CD4-positive, alpha-beta memory T cell (primary cell): ENCODE data around the gene STEAP1B. TPM values are rescaled to one million over a fixed set of nuclear protein-coding genes. Genes with fewer than 3 reads are reported as not detected.

Experiments used
- CTCF ChIA-PET: fragments of 350-600 bp; sonication (Branson Sonifier 250); formaldehyde crosslinking; loops from one replicate; lab custom pipeline; 2021; ENCODE audit warnings: inconsistent platforms; ENCODE audit not compliant: partially characterized antibody; lab: Charles Lee
- POLR2A ChIA-PET: fragments of 350-600 bp; sonication (Branson Sonifier 250); formaldehyde crosslinking; loops from one replicate; lab custom pipeline; 2021; ENCODE audit not compliant: partially characterized antibody; lab: Charles Lee
- DNase-seq, 5 donors: peaks; one replicate each; pipeline versions ENCODE4 v3.0.0 to v3.0.0-alpha.2; 2020 to 2022; ENCODE audit warnings: mixed read lengths in 1 of 5
- H3K27ac ChIP-seq: one replicate; pipeline ENCODE4 v1.7.0; 2013; ENCODE audit warnings: low read depth, low read length
- H3K27me3 ChIP-seq: 2 replicates; pipeline ENCODE4 v1.7.0; 2013; ENCODE audit warnings: mild to moderate bottlenecking, low read length, moderate library complexity; ENCODE audit not compliant: insufficient read depth
- H3K36me3 ChIP-seq: 2 replicates; pipeline ENCODE4 v1.7.0; 2013; ENCODE audit warnings: mild to moderate bottlenecking, low read length, moderate library complexity; ENCODE audit not compliant: insufficient read depth
- H3K4me1 ChIP-seq: 2 replicates; pipeline ENCODE4 v1.7.0; 2013; ENCODE audit warnings: mild to moderate bottlenecking, low read length, moderate library complexity; ENCODE audit not compliant: insufficient read depth
- H3K4me3 ChIP-seq, 2 donors: one replicate each; pipeline ENCODE4 v1.7.0; 2013; ENCODE audit warnings: low read length in 2 of 2, mild to moderate bottlenecking in 1 of 2
- H3K9me3 ChIP-seq, 2 donors: one replicate each; pipeline ENCODE4 v1.7.0; 2013; ENCODE audit warnings: low read length in 2 of 2, control low read depth in 1 of 2; ENCODE audit not compliant: control insufficient read depth in 1 of 2
- H3K27ac Mint-ChIP-seq, 7 donors: one replicate each; pipeline ENCODE4 v1.8.0; 2020 to 2021; ENCODE audit warnings: mixed read lengths in 7 of 7, mild to moderate bottlenecking in 6 of 7, inconsistent platforms in 3 of 7, moderate library complexity in 3 of 7
- H3K27me3 Mint-ChIP-seq, 2 donors: one replicate each; pipeline ENCODE4 v1.8.0; 2020 to 2021; ENCODE audit warnings: mixed read lengths in 2 of 2
- H3K36me3 Mint-ChIP-seq, 2 donors: one replicate each; pipeline ENCODE4 v1.8.0; 2020 to 2021; ENCODE audit warnings: mixed read lengths in 2 of 2, inconsistent platforms in 1 of 2, mild to moderate bottlenecking in 1 of 2
- H3K4me1 Mint-ChIP-seq, 4 donors: one replicate each; pipeline ENCODE4 v1.8.0; 2020 to 2021; ENCODE audit warnings: mixed read lengths in 4 of 4, mild to moderate bottlenecking in 1 of 4
- H3K4me3 Mint-ChIP-seq, 8 donors: one replicate each; pipeline ENCODE4 v1.8.0; 2020 to 2021; ENCODE audit warnings: mixed read lengths in 8 of 8, mild to moderate bottlenecking in 7 of 8, moderate library complexity in 6 of 8, inconsistent platforms in 3 of 8
- H3K9me3 Mint-ChIP-seq, 8 donors: one replicate each; pipeline ENCODE4 v1.8.0; 2020 to 2021; ENCODE audit warnings: mixed read lengths in 8 of 8, mild to moderate bottlenecking in 5 of 8, inconsistent platforms in 3 of 8, moderate library complexity in 1 of 8
- intact Hi-C: fragments of 100-400 bp; cut with micrococcal nuclease; formaldehyde crosslinking; loops from one replicate; pipeline ENCODE4 v1.15.1; 2023
- polyA plus RNA-seq, 2 donors: library from polyadenylated mRNA; unstranded; fragments of 300-500 nt; fragmentation: Illumina TruSeq; gene quantifications; one replicate each; pipeline ENCODE4 v1.2.3, GENCODE V29; 2021
- total RNA-seq, 2 experiments: library from RNA; stranded (reverse); gene quantifications; one replicate each; pipeline ENCODE4 v1.2.3, GENCODE V29; 2021

The STEAP1B gene
- total and polyA plus RNA-seq, 4 experiments from 2014 or later: not detected

DNA sequence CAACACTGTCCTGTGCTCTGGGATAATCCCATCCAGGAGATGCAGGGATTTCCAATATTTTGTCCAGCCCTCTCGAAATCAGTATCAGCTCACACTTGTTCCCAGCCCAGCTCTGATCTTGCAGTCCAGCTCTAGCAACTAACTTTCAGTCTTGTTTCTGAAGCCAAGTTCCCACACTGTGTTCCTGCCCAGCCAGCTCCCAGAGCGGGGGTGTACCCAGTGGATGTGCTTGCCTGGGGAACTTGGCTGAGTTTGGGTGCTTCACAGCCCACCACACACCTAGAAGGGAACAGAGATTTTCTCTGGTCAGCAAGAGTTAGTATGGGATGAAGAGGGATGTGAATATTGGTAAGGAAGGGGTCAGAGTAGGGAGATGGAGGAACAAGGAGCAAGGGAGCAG, 85.6 kb downstream of the STEAP1B start:
- Histone ChIP-seq H3K27ac (no peak overlapping the region), H3K4me3 (no peak overlapping the region), H3K9me3 (no peaks in the 10 kb centered on the region), H3K27me3 (no peaks in the 10 kb centered on the region), H3K36me3 (no peaks in the 10 kb centered on the region), H3K4me1 (no peaks in the 10 kb centered on the region)
- Mint-ChIP-seq H3K27me3 (peaks cover 6 to 13% of the 10 kb centered on the region in 2 donors), H3K27ac (no peak overlapping the region), H3K36me3 (no peaks in the 10 kb centered on the region), H3K9me3 (peaks cover 0 to 1% (median 0%) of the 10 kb centered on the region in 8 donors), H3K4me3 (no peak overlapping the region), H3K4me1 (no peaks in the 10 kb centered on the region)
- DNase-seq: no peak
- CTCF ChIA-PET: no interaction called here
- intact Hi-C loops: no loop called here
- POLR2A ChIA-PET: no interaction called here

DNA sequence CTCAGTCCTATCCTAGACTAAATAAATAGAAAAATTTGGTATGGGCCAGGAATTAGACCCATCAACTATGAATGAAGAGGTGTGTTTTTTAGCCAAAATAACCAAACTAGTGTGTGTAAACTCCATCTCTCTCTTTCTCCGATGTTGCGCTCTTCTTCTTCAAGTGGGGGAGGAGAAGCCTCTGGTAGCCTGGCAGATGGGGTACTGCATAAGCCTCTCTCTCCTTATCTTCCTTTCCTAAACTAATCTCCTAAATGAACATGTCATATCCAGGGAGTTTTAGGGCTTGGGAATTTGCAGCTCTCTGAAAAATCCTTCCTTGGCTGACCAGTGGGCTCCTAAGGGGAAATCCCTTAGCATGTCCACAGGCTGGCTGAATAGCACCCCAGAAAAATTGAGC, 86.8 kb downstream of the STEAP1B start:
- Mint-ChIP-seq H3K4me3 (no peak overlapping the region), H3K27ac (no peak overlapping the region), H3K4me1 (no peaks in the 10 kb centered on the region), H3K36me3 (no peaks in the 10 kb centered on the region), H3K27me3 (peaks cover 4 to 10% of the 10 kb centered on the region in 2 donors), H3K9me3 (peaks cover 0 to 2% (median 0%) of the 10 kb centered on the region in 8 donors)
- Histone ChIP-seq H3K4me3 (no peak overlapping the region), H3K36me3 (no peaks in the 10 kb centered on the region), H3K4me1 (no peaks in the 10 kb centered on the region), H3K27me3 (no peaks in the 10 kb centered on the region), H3K27ac (no peak overlapping the region), H3K9me3 (no peaks in the 10 kb centered on the region)
- CTCF ChIA-PET: no interaction called here
- intact Hi-C loops: no loop called here
- no peak for DNase-seq
- POLR2A ChIA-PET: no interaction called here

DNA sequence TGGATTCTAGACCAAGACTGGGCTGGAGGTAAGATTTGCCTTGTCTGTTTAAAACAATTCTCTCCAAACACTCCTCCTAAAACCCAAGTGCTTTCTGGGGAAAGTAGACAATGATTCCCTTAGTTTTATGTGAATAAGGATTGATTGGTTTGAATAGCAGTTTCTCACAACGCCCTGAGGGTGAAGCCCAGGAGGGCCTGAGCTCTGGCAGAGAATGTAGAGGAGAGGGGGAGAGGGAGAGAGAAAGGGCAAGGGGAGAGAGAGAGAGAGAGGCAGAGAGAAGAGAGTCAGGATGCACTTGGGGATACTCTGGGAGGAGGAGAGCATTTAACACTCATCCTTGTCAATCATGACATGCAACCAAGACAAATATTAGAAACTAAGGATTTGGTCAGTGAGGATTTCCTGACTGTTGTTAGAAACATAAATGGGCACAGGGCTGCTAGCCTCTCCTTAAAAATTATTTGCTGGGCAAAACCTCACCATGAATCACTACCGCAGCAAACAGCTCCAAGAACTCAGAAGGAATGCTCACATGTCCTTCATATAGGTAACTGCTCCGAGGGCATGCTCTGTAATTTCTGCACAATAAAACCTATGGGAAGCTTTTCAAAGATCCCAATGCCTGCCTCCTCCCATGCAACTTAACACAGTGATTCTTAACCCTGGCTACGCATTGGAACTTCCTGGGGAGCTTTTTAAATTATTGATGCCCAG, 87.9 kb downstream of the STEAP1B start:
- H3K27me3 ChIP-seq: no peaks in the 10 kb centered on the region
- H3K27ac Mint-ChIP-seq: no peak overlapping the region
- H3K4me3 ChIP-seq: no peak overlapping the region
- no peaks in the 10 kb centered on the region for H3K36me3 ChIP-seq
- ChIA-PET POLR2A (no interaction called here), CTCF (no interaction called here)
- intact Hi-C loops: no loop called here
- no peaks in the 10 kb centered on the region for H3K4me1 ChIP-seq
- no peaks in the 10 kb centered on the region for H3K36me3 Mint-ChIP-seq
- H3K27ac ChIP-seq: no peak overlapping the region
- peaks cover 0 to 6% (median 0%) of the 10 kb centered on the region in 8 donors for H3K9me3 Mint-ChIP-seq
- H3K27me3 Mint-ChIP-seq: peaks cover 2 to 8% of the 10 kb centered on the region in 2 donors
- H3K4me1 Mint-ChIP-seq: no peaks in the 10 kb centered on the region
- no peak overlapping the region for H3K4me3 Mint-ChIP-seq
- DNase-seq: no peak
- no peaks in the 10 kb centered on the region for H3K9me3 ChIP-seq

DNA sequence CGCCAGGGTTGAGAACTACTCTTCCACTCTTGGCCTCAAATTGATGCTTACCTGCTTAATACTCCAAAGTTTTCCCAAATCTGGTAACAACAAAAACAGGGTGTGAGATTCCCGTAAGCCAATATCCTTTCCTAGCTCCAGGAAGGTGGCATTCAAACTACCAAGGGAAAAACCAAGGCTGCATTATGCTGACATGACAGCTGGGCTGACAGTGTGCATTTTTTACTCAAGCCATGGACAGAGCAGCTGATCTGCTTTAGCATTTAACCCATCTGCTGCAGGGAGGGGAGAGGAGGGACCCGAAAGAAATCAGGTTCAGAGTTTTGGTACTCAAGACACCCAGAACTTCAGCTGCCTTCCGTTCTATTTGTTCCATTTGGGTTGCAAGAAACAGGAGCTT, 93.3 kb downstream of the STEAP1B start:
- no peak for DNase-seq
- peaks cover 0 to 2% of the 10 kb centered on the region in 2 donors for H3K27me3 Mint-ChIP-seq
- Histone ChIP-seq H3K4me1 (peaks cover 12% of the 10 kb centered on the region), H3K36me3 (no peaks in the 10 kb centered on the region), H3K27me3 (no peaks in the 10 kb centered on the region), H3K9me3 (no peaks in the 10 kb centered on the region), H3K27ac (no peak overlapping the region), H3K4me3 (no peak overlapping the region)
- no peaks in the 10 kb centered on the region for H3K36me3 Mint-ChIP-seq
- no peak overlapping the region for H3K4me3 Mint-ChIP-seq
- H3K27ac Mint-ChIP-seq: no peak overlapping the region
- H3K4me1 Mint-ChIP-seq: peaks cover 6 to 20% (median 13%) of the 10 kb centered on the region in 4 donors
- ChIA-PET CTCF (no interaction called here), POLR2A (no interaction called here)
- intact Hi-C loops: no loop called here
- H3K9me3 Mint-ChIP-seq: peaks cover 0 to 8% (median 0%) of the 10 kb centered on the region in 8 donors

DNA sequence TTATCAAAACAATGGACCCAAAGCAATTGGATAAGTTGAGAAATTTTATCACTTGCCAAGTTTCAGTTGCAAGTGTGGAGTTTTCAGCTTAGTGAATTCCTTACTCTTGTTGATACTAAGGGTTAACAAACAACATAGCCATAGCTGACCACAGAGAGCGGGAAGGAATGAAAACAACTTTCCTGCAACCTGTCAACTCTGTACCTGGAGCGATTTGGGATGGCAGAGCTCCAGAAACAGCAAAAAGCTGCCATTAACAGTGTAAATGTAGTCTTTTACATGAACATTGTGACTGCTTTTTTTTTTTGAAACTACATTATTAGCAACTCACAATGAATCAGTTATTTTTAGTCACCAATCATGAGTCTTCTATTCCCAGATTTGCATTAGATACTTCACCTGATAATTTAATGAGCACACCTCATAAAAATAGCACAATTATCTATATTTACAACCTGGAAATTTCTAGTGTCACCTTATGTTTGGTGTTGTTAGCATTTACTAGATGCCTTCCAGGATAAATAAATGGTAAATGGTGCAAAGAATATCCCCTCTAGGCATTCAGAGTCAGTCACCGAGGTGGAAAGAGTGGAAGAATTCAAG, 95.5 kb downstream of the STEAP1B start:
- Mint-ChIP-seq H3K27ac (peak overlapping the region in 1 of 7 donors; percentile 37), H3K4me1 (peaks cover 7 to 23% (median 15%) of the 10 kb centered on the region in 4 donors)

DNA sequence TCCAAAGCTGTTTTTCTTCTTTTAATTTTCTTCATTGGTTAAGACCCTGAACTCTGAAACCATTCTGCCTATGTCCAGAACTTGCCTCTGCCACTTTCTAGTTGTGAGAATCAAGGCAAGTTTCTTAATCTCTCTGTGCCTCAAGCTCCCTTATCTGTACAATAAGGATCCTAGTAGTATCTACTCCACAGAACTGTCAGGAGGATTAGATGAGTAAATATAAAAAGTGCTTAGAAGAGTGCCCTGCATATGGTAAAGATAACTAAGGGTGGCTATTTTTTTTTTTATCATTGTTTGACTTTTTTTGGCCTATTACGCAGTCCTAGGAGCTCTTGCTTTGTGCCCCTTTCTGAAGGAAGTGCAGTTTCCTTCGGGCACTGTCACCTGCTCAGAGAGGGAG, 96.6 kb downstream of the STEAP1B start:
- Mint-ChIP-seq H3K4me3 (no peak overlapping the region), H3K36me3 (no peaks in the 10 kb centered on the region), H3K4me1 (peaks cover 7 to 23% (median 15%) of the 10 kb centered on the region in 4 donors), H3K27ac (peak overlapping the region in 1 of 7 donors; percentile 36), H3K9me3 (peaks cover 0 to 8% (median 0%) of the 10 kb centered on the region in 8 donors), H3K27me3 (no peaks in the 10 kb centered on the region)
- Histone ChIP-seq H3K4me1 (peaks cover 12% of the 10 kb centered on the region), H3K27ac (no peak overlapping the region), H3K9me3 (no peaks in the 10 kb centered on the region), H3K4me3 (no peak overlapping the region), H3K36me3 (no peaks in the 10 kb centered on the region), H3K27me3 (no peaks in the 10 kb centered on the region)
- intact Hi-C loops: no loop called here
- POLR2A ChIA-PET: no interaction called here
- CTCF ChIA-PET: no interaction called here
- no peak for DNase-seq

More for the DNA sequence above, 95.5 kb downstream of the STEAP1B start:
- Mint-ChIP-seq H3K36me3 (no peaks in the 10 kb centered on the region), H3K9me3 (peaks cover 0 to 8% (median 0%) of the 10 kb centered on the region in 8 donors), H3K4me3 (no peak overlapping the region), H3K27me3 (no peaks in the 10 kb centered on the region)
- ChIA-PET CTCF (interaction anchor here (0.5 to 1.7 kb wide), 2 partner anchors 15 to 36 kb away, joined by 3 read pairs; no protein-coding TSS in a partner anchor), POLR2A (no interaction called here)
- intact Hi-C loops: no loop called here
- Histone ChIP-seq H3K36me3 (no peaks in the 10 kb centered on the region), H3K4me3 (no peak overlapping the region), H3K27me3 (no peaks in the 10 kb centered on the region), H3K27ac (no peak overlapping the region), H3K4me1 (peaks cover 12% of the 10 kb centered on the region), H3K9me3 (no peaks in the 10 kb centered on the region)
- DNase-seq: no peak

DNA sequence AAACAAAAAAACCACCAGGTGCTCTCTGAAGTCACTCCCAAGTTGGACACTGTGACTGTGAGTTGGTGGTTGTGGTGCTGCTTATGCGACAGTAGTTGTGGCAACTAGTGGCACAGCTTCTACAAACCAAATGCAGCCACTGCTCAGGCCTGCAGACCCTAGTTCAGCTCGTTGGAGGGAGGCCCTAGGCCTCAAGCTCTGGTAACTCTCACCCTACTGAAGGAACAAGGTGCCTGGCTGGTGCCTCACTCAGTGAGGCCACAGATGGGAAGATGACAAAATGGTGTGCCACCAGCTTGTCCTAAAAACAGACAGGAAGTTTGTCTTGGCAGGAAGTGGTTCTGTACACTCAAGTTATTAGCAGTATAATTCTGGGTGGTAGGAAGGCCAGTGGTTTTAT, 97.7 kb downstream of the STEAP1B start:
- H3K27ac Mint-ChIP-seq: peak overlapping the region in 4 of 7 donors; percentile 43 to 84 (median 58)
- H3K4me3 ChIP-seq: no peak overlapping the region
- ChIA-PET POLR2A (interaction anchor here (0.6 kb wide), 1 partner anchor 612 kb away, joined by 3 read pairs; the partner anchor contains the start of gene HYCC1), CTCF (no interaction called here)
- H3K9me3 Mint-ChIP-seq: peaks cover 0 to 4% (median 0%) of the 10 kb centered on the region in 8 donors
- H3K27me3 ChIP-seq: no peaks in the 10 kb centered on the region
- no peaks in the 10 kb centered on the region for H3K36me3 Mint-ChIP-seq
- no peaks in the 10 kb centered on the region for H3K27me3 Mint-ChIP-seq
- no peaks in the 10 kb centered on the region for H3K9me3 ChIP-seq
- peak overlapping the region in 3 of 8 donors; percentile 25 to 61 (median 40) for H3K4me3 Mint-ChIP-seq
- peaks cover 12% of the 10 kb centered on the region for H3K4me1 ChIP-seq
- no peaks in the 10 kb centered on the region for H3K36me3 ChIP-seq
- H3K4me1 Mint-ChIP-seq: peaks cover 7 to 23% (median 15%) of the 10 kb centered on the region in 4 donors
- intact Hi-C loops: no loop called here
- DNase-seq: peak in 2 of 5 donors; percentile 3 to 5
- H3K27ac ChIP-seq: no peak overlapping the region
